HFF-Myc (cell line): ENCODE measurements around the gene ARHGEF6.
A peak's percentile ranks its signal among the peaks of the same experiment; 100 is the strongest.

Experiments
- DNase-seq: peaks from one replicate; pipeline ENCODE4 v3.0.0-alpha.2; 2011; ENCODE audit warnings: low read depth; ENCODE audit errors: extremely low read depth
- H3K4me3 ChIP-seq: replicated peaks from 2 replicates; pipeline ENCODE4 v1.5.1; 2011; ENCODE audit warnings: low read depth, mild to moderate bottlenecking, control low read depth, low read length
- TF ChIP-seq, protein P1 (sequence below): IDR thresholded peaks from 2 replicates; pipeline ENCODE4 v1.5.1; 2012; ENCODE audit warnings: mild to moderate bottlenecking, low read depth, low read length, control low read depth; ENCODE audit errors: missing control alignments

ARHGEF6 gene

DNA sequence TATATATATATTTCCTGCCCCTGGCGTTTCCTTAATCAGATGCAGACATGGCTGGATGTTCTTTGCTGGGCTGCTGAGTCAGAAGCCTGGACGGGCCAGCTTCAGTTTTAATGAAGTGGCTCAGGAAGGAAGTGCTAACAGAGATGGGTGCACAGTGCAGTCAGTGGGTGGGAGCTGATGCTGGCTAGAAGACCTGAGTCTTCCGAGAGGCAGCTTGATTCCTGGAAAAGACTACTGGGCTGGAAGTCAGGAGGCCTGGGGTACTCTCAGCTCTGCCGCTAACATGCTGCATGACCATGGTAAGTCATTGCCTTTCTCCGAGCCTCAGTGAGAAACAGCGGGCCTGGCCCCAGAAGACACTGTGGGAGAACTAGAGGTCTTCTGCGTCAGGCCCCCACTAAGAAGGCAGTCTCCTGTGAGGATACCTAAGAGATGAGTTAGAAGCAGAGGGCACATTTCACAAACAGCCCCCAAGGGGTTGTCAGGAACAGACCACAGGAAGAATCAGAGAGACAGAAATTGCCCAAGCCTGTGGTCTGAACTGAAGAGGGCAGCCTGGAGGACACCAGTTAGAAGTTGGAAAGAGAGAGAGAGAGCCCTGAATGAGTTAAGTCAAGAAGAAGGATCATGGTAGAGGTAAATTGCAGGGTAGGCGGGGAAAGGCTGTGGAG is 141.1 kb downstream of the ARHGEF6 start:
- TF ChIP-seq, protein P1, sequence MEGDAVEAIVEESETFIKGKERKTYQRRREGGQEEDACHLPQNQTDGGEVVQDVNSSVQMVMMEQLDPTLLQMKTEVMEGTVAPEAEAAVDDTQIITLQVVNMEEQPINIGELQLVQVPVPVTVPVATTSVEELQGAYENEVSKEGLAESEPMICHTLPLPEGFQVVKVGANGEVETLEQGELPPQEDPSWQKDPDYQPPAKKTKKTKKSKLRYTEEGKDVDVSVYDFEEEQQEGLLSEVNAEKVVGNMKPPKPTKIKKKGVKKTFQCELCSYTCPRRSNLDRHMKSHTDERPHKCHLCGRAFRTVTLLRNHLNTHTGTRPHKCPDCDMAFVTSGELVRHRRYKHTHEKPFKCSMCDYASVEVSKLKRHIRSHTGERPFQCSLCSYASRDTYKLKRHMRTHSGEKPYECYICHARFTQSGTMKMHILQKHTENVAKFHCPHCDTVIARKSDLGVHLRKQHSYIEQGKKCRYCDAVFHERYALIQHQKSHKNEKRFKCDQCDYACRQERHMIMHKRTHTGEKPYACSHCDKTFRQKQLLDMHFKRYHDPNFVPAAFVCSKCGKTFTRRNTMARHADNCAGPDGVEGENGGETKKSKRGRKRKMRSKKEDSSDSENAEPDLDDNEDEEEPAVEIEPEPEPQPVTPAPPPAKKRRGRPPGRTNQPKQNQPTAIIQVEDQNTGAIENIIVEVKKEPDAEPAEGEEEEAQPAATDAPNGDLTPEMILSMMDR = no peak
- H3K4me3 ChIP-seq = no peak overlapping the region
- DNase-seq = peak; percentile 2

DNA sequence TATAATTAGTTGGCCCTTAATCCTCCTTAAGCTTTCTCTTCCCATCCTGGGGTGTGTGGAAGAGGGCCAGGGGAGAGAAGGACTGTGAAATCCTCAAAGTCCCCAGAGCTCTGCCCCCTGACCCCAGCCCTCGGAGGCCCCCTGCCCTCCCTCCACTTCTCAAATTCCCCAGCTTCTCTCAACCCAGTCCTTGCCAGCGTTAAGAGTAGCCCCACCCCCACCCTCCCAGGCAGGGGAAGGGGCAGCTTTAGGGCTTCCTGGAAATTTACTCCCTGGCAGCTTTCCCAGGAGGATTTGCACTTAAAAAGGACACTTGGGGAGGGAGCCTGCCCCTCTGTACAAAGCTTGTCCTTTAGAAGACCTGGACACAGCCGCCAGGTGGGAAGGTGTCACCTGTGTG is 144.6 kb downstream of the ARHGEF6 start:
- TF ChIP-seq, protein P1 = no peak
- DNase-seq = no peak
- H3K4me3 ChIP-seq = no peak overlapping the region

DNA sequence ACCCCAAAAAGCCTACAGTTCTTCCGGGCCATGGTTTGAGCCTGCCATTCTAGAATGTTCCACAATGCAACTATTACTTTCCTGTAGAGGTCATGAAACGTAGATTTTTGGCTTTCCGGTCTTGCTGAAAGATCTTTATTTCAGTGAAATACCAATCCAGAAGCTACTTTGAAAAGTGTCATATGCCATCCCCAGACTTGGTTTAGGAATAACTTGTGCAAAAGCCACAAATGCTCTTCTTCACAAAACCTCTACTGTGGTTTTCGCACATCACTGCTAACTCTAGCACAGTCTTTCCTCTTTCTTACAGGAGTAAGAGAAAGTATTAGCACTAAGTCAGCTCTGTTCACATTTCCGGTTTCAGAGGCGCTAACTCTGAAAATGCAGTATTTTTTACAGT is 145.5 kb downstream of the ARHGEF6 start:
- TF ChIP-seq, protein P1 = no peak
- H3K4me3 ChIP-seq = no peak overlapping the region
- DNase-seq = no peak

DNA sequence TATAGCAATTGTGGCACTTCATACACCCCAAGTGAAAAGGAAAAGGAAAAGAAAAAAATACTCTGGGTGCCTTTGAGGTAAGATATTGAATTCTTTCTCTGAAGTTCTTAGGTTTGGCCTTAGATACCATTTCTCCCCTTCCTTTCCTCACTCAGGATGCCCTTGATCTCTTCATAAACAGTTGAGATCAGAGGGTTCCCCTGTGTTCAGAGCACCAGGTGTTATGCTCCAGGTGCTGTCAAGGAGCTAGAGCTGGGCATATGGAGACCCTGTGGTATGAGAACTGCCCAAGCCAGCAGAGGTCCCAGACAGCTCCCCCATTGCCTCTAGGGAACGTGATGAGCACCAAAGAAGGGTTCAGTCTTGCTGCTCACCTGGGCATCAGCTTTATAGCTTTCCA is 149.9 kb downstream of the ARHGEF6 start:
- no peak overlapping the region for H3K4me3 ChIP-seq
- DNase-seq = no peak
- TF ChIP-seq, protein P1 = no peak

DNA sequence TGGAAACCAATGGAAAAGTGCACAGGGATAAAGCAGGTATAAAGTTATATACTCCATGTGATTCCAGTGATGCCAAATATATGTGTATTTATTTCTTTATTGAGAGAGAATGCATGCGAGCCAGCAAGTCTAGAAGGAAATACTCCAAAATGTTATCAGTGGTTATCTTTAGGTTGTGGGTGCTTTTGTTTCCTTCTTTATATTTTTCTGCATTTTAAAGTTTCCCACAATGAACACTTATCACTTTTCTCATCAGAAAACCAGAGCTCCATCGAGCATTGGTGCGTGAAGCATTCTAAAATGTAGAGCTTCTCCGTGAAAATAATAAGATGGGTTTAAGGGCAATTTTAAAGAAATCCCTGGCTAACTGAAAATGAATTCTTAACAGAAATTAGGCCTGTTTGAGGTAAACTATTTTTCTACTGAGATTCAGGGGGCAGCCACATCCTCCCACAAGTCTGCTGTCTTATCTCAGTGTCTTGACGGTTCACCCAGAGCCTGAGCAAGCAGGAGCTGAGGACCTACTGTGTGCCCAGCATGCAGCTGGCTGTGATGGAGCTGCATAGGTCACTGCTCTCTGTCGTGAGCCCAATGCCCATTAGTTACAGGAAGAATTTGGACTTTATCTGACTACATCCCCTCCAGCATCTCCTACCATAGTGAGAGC is 151.5 kb downstream of the ARHGEF6 start:
- H3K4me3 ChIP-seq = no peak overlapping the region
- TF ChIP-seq, protein P1 = no peak
- no peak for DNase-seq

DNA sequence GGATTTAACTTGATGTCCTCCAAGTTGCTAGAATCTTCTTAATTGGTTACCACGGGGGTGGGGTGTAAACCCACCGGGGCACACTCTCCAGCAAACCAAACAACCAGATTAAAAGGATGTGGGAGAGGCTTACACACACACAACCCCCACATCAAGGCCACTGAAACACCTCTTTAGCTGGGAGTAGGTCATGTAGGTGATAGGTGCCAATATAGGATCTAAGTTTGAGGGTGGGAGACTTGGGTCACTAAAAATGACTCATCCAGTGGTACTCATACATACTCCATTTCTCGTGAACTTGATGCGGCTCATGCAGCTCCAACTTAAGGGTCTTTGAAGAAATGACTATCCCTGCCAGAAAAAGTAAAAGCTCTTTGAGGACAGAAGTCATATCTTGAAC is 153.3 kb downstream of the ARHGEF6 start:
- TF ChIP-seq, protein P1 = no peak
- H3K4me3 ChIP-seq = no peak overlapping the region
- no peak for DNase-seq
